GM12872 (cell line): Measurements from ENCODE around the gene YARS2.

Source experiments
- CTCF ChIP-seq: IDR thresholded peaks from 3 replicates; pipeline ENCODE4 v1.5.1; 2011; ENCODE audit warnings: low read depth, mild to moderate bottlenecking, low read length, moderate library complexity; ENCODE audit not compliant: insufficient read depth

The YARS2 gene

GRCh38 chr12:32702473-32702872 is 53.2 kb downstream of the YARS2 start:
- no peak for TF ChIP-seq CTCF

GRCh38 chr12:32698285-32698684 is 57.4 kb downstream of the YARS2 start:
- no peak for TF ChIP-seq CTCF

- no peak for TF ChIP-seq CTCF
These were observed 58.3 kb downstream of the YARS2 start for GRCh38 chr12:32697445-32697844.
